NCI-H128 (cell line): ENCODE data around the gene FERD3L.

Experiments used
- DNase-seq: peaks from one replicate; lab custom pipeline; 2025; ENCODE audit not compliant: unreplicated experiment; lab: John Stamatoyannopoulos, UW

The FERD3L gene

DNA sequence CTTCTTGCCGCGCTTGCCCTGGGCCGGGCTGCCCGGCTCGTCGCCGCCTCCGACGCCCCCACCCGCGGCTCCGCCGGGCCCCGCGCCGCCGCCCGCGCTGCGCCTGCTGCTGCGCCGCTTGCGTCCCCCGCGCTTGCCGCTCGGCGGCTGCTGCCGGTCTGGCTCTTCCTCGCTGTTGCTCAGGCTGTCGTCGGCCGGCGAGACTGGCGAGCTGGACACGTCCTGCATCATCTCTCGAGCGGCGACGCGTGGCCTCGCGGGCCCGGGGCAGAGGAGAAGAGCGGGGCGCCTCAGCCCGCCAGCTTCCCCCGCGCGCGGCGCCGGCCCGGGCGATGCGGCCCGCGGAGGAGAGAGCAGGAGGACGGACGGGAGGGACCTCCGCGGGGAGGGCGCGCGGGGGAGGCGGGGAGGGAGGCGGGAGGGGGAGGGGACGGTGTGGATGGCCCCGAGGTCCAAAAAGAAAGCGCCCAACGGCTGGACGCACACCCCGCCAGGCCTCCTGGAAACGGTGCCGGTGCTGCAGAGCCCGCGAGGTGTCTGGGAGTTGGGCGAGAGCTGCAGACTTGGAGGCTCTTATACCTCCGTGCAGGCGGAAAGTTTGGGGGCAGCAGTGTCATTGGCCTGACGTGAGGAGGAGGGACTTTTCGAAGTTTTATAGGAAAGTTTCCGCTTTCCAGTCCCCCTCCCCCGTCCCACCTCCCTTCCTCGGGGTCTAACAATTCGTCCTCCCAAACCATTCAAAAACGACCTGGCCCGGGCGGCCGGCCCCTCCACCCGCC lies 27.9 kb downstream of the FERD3L start, which contains the start of gene TWIST1:
Gene TWIST1 (minus strand): TSS at position 546 of the 779 bp plus-strand sequence. CDS start 315 bp downstream, at position 231.
- DNase-seq = peak; percentile 19

GRCh38 chr7:19116121-19117090 lies 28.8 kb downstream of the FERD3L start:
- no peak for DNase-seq

GRCh38 chr7:19114551-19114855 lies 30.7 kb downstream of the FERD3L start:
- no peak for DNase-seq

GRCh38 chr7:19113855-19114550 lies 31.2 kb downstream of the FERD3L start:
- no peak for DNase-seq

GRCh38 chr7:19113002-19113350 lies 32.2 kb downstream of the FERD3L start:
- DNase-seq = no peak

DNA sequence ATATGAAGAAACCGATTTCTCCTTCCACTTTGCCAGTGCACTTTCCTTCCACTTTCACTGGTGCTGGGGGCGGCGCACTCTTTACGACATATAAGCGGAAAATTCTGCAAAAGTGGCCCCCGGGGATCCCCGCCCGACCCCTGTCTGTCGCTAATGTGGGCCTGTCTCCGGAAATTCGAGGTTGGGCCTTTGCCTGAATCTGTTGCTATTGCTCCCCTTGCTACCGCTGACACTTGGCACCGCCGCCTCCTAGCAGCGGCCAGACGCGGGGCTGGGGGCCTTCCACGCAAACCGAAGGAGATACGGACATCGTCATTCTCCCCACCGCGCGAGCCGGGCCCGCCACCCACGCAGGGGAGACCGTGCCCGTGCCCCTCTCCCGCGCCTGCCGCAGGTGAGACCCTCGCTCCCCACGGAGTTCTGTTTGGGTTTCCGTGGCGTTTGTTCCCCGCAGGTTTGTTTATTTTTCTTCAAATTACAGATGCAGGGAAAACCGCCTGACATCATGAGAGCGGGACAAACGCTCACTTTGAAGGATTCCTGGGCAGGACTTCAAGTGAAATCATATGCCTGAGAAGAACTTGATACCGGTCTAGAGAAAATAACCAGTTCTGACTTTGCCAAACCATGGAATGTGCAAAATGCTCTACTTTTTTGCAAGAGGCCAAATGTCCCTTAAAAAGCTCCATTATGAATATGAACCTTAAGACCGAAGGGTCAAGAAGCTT lies 32.8 kb downstream of the FERD3L start:
- DNase-seq = no peak

- no peak for DNase-seq
Measured at GRCh38 chr7:19111474-19112273, 33.5 kb downstream of the FERD3L start.

GRCh38 chr7:19110776-19111175 lies 34.4 kb downstream of the FERD3L start:
- no peak for DNase-seq

- no peak for DNase-seq
Measured at GRCh38 chr7:19110026-19110730, 35.0 kb downstream of the FERD3L start.

DNA sequence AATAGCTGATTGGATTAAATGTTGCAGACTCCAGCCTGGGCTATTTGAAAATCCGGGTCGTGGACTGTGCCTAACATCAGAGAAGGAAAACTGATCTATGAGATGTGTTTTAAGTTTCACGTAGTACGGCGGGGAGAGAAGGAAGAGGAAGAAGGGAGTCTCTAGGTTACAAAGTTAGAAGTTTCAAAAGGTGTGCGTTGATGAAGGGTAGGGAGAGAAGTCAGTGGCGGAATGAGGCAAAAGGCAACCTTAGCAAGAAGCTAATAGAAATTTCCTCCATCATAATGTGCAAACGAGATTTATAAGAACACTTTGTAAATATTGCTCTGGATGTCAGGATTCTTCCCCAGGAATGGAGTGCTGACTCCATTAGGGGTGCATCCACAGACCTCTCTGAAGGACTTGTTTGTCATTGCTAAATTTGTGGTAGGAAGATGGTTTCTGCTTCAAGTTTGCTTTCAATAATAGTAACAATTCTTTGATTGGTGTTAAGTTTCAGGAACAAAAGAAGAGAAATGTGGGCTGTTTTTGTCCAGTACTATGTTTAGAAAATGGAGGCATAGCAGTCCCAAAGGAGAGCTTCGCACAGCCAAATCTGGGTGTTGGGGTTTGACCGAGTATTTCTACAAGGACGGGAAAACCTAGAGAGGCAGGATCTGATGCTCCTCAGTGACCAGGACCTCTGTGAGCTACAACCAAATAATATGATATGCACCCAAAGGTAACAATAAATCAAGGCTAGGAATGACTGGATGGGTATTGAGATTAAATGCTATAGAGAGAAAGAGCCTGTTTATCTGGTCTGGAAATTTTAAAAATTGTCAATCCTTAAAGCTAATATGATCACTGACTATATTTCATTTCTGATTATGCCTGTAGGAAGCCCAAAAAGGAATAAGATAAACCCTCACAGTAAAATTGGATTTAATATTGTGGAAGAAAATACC lies 35.9 kb downstream of the FERD3L start:
- no peak for DNase-seq

DNA sequence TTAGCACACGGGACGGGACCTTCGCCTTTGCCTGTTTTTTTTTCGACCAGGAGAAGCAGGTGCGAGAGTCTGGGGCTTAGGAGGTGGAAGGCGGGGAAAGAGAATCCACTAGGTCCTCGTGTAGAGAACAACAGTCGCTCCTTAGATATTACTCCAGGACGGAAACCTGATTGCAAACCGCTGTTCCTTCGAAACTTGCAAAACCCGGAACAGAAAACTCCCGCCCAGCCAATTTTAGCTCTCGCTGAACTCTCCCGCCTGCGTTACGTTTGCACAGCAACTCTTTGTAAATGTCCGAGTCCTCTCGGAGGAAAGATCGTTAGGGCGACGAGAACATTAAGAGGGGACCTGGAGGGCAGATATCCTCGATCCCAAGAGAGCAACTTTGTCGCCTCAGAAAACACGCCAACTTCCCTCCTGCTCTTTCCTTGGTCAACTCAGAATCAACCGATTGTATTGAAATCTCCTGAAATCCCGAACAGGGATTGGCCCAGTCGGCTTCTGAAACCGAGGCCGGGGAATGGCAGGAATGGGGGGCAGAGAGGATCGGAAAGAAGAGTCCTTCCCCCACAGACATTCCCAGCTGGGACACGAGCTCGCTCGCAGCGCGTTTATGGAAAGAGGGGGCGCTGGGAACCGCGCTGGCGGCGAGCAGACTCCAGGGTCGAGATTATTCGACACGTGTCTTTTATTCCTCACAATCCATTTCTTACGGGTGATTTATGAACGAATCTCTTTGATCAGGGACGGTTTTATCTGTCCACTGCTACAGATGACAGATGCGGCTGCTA lies 37.7 kb downstream of the FERD3L start:
- DNase-seq = no peak

- DNase-seq = no peak
Measured at GRCh38 chr7:19107081-19107355, 38.2 kb downstream of the FERD3L start.

DNA sequence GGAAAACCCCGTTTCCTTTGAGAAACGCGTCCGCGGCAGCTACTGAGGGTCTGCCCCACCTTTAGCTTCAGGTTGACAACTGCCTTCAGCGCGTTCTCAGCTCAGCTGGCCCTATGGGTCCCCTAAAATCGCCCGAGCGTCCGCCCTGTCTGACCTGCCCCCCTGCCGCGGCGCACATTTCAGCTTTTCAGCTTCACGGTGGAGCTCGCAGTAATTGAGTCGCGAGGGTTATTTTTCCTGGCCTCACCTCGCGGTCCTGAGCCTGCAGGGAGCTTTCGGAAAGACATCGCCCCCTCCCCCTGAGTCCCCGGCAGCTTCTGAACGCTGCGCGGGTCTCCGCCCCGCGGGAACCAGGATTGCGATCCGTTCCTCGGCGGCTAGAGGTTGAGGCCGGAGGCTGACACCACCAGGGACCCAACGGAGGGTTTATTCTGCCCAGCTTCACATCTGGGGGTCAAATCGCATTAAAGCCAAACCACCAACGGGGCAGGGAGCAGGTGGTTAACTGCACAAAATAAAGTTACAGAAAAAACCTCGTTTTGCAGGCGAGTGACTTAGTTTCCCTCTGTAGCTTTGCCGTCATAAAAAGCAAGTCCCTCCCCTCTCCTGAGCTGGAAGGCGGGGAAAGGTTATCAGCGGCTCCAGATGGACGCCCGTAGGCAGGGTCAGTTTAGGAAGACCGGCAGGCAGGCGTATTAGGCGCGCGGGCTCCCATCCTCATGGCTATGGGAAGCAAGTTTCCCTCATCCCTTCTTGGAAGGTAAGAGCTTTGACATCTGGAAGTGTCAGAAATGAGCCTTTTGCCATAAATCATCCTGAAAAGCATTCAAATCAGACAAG lies 38.8 kb downstream of the FERD3L start:
- no peak for DNase-seq

DNA sequence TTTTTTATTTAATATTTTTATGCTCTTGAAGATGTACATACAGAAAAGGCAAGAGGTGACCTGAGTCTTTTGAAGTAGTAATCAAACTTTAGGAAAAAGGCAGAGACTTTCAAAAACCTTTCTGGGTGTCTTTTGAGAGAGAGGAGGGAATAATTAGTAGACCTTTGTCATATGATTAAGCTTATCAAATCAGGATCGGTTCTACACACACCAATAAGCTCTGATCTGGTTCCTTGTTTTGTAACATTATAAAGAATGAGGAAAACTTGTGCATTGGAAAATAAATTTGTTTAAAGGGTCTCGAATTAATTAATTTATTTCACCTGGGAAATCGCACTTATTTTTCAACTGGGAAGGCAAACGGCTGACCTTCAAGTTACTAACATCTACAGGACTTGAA lies 39.7 kb downstream of the FERD3L start:
- no peak for DNase-seq

- no peak for DNase-seq
Measured at GRCh38 chr7:19104811-19105210, 40.4 kb downstream of the FERD3L start.

DNA sequence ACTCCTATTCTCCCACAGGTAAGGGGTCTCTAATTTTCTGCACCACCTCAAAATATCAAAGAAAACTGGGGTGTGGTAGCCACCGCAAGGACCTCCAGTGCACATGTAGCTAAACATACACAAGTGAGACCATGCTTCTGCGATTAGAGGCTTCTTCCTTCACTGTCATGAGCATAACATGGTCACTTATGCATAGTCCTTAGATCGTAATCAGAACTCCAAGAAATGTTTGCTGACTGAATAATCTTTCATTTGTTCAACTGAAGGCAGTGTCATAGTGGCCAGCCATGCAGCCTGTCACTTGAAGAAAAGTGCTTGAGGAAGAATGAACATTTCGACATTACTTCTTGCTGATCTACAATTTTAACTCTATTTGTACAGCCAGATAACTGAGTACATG lies 42.3 kb downstream of the FERD3L start:
- no peak for DNase-seq

DNA sequence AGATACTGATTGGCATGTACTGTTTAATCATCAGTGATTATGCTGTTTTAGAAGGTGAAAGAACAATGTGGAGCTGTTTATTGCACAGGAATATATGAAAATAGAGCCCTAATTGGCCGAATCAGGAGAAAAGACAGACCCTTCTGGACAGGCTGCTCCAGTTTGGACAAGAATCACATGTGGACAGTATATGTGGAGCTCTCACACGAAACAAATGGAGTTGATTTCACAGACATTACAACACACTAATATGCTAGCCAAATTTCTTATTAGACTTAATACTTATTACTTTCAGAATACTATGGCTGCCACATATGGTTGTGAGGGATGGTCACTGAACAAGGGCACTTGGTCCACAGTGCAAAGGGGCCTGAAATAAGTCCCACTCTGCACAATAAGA lies 43.3 kb downstream of the FERD3L start:
- DNase-seq = no peak
